Measurements from ENCODE around the gene FRAS1.

Gene FRAS1

DNA sequence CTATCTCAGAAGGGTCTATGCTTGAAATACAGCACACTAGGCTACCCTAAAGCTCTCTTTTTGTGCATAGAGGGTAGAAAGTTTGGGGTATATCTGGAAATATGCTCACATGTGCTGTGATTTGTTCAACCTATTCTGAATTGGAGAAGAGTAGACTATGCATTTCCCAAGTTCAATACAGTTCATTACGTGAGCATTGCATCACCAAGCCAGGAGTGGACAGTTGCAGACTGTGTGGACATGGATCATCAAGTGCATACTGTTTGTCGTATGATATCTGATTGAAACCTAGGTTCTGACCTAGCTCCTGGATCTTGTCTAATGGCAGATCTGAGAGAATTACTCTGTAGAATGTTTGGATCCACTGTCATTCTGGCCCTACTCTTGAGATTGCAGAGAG is 161.1 kb downstream of the FRAS1 start:
- DNase-seq (ENCODE audit: low read depth), result no peak
- TF ChIP-seq, protein P1, sequence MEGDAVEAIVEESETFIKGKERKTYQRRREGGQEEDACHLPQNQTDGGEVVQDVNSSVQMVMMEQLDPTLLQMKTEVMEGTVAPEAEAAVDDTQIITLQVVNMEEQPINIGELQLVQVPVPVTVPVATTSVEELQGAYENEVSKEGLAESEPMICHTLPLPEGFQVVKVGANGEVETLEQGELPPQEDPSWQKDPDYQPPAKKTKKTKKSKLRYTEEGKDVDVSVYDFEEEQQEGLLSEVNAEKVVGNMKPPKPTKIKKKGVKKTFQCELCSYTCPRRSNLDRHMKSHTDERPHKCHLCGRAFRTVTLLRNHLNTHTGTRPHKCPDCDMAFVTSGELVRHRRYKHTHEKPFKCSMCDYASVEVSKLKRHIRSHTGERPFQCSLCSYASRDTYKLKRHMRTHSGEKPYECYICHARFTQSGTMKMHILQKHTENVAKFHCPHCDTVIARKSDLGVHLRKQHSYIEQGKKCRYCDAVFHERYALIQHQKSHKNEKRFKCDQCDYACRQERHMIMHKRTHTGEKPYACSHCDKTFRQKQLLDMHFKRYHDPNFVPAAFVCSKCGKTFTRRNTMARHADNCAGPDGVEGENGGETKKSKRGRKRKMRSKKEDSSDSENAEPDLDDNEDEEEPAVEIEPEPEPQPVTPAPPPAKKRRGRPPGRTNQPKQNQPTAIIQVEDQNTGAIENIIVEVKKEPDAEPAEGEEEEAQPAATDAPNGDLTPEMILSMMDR (IDR thresholded peaks at IDR 0.05; ENCODE audit: low read depth, low read length, missing control alignments), result no peak
- no peak overlapping the region for H3K4me3 ChIP-seq (ENCODE audit: low read depth, low read length)

GRCh38 chr4:78219825-78220224 is 162.7 kb downstream of the FRAS1 start:
- H3K4me3 ChIP-seq (ENCODE audit: low read depth, low read length), result no peak overlapping the region
- no peak for DNase-seq (ENCODE audit: low read depth)
- TF ChIP-seq, protein P1 (IDR thresholded peaks at IDR 0.05; ENCODE audit: low read depth, low read length, missing control alignments), result no peak

DNA sequence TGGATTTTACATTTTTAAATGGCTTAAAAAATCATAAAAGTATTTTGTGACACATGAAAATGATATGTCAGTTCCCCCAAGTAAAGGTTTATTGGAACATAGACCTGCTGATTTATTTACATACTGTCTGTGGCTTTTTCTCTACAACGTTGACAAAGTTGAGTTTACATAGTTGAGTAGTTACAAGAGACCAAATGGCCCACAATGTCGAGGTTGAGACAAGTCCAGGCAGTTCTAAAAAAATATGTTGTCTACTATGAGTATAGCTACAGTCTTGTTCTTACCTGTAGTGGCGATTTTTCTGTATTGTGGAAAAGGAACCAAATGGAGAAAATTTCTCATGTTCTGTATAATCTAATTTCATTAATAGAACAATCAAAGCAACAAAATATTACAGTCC is 163.2 kb downstream of the FRAS1 start:
- H3K4me3 ChIP-seq (ENCODE audit: low read depth, low read length), result no peak overlapping the region
- no peak for DNase-seq (ENCODE audit: low read depth)
- TF ChIP-seq, protein P1 (IDR thresholded peaks at IDR 0.05; ENCODE audit: low read depth, low read length, missing control alignments), result no peak

- H3K4me3 ChIP-seq (ENCODE audit: low read depth, low read length), result no peak overlapping the region
- TF ChIP-seq, protein P1 (IDR thresholded peaks at IDR 0.05; ENCODE audit: low read depth, low read length, missing control alignments), result no peak
- no peak for DNase-seq (ENCODE audit: low read depth)
Measured at GRCh38 chr4:78222575-78223186, 165.6 kb downstream of the FRAS1 start.

DNA sequence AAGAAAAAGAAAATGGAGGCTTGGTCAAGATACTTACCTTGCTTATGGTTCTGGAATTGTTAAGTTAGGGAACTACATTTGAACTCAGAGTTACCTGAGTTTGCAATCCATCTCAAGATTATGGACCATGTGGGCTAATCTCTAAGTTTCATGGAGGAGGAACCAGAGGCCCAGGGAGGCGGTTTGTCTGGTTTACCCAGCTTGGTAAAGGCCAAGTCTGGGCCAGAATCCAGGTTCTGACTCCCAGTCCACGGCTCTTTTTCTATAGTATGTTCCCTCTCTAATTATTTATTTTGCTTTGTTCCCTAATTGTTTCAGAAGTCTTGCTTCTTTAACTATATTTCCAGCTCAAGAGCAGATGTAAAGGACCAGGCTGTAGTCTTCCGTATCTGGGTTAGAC is 168.1 kb downstream of the FRAS1 start:
- no peak overlapping the region for H3K4me3 ChIP-seq (ENCODE audit: low read depth, low read length)
- DNase-seq (ENCODE audit: low read depth), result no peak
- TF ChIP-seq, protein P1 (IDR thresholded peaks at IDR 0.05; ENCODE audit: low read depth, low read length, missing control alignments), result no peak

DNA sequence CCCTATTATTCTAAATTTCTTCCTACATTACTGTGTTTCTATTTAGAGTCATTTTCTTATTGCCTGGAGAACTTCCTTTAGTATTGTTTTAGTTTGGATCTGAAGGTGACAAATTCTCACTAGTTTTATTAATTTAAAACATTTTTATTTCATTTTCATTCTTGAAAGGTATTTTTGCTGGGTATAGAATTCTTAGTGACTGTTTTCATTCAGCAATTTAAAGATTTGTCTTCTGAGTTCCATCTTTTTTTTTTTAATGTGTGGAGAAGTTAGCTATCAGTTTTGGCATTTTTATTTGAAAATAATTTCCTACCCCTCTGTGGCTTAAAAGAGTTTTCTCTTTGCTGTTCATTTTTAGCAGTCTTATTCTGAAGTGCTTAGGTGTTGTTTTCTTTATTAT is 169.2 kb downstream of the FRAS1 start:
- no peak for DNase-seq (ENCODE audit: low read depth)
- TF ChIP-seq, protein P1 (IDR thresholded peaks at IDR 0.05; ENCODE audit: low read depth, low read length, missing control alignments), result no peak
- no peak overlapping the region for H3K4me3 ChIP-seq (ENCODE audit: low read depth, low read length)

DNA sequence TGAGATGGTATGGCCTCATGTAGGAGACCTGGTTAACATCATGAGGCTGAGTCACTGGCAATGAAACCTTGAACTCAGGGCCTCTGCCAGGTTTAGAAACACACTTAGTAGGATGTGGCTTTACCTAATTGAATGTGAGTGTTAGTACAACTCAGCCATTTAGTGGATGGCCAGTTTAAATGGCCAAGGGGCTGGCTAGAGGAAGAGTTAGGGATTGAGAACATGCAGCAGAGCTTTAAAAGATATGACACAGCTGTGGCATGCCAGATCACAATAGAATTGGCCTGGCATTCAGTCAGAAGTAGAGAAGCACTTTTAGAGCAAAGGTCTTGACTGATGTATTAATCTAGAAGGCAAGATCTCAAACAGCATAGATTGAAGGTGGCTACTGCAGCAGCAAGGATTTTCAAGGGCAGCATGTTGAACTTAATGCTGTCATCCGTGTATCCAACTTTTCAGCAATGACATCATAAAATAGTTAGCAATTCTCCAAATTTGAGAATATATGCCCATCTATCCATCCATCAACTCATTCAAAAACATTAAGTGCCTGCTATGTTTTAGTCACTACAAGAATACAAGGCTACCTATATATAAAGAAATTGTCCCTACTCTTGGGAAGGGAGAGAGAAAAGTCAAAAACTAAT is 170.4 kb downstream of the FRAS1 start:
- TF ChIP-seq, protein P1 (IDR thresholded peaks at IDR 0.05; ENCODE audit: low read depth, low read length, missing control alignments), result no peak
- DNase-seq (ENCODE audit: low read depth), result no peak
- H3K4me3 ChIP-seq (ENCODE audit: low read depth, low read length), result no peak overlapping the region
